Measurements from ENCODE around the gene MAGOHB.
"Not testable (repeated sequence)": the region's sequence is repeated elsewhere in the genome, so short reads cannot be mapped to it uniquely, and the experiment has no call there.

The MAGOHB gene

DNA sequence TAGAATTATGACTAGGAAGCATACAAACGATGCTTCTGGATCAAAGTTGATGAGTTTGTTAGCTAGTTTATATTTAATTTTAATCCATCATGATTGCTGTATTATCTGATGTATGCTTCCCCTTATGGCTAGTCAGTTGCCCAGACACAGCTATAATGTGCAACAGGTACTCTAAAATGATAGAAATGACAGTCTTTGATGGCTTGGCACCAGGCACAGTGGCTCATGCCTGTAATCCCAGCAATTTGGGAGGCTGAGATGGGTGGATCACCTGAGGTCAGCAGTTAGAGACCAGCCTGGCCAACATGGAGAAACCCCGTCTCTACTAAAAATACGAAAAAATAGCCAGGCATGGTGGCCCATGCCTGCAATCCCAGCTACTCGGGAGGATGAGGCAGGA is 2.2 kb downstream of the MAGOHB start:
- DNase-seq: not testable (repeated sequence)

DNA sequence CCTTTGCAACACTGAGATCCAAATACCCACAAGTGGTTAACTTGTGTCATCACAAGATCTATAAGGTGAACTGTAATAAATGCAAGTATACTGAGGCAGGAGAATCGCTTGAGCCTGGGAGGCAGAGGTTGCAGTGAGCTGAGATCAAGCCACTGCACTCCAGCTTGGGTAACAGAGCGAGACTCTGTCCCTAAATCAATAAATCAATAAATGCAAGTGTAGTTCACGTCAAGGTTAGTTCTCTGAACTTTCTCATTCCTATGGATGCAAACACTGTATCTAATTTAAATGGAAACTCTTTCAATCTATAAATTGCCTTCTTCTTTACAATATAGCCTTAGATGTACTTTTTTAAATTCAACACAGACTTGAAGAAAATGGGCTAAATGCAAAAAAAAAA is 3.2 kb downstream of the MAGOHB start:
- no peak for DNase-seq

DNA sequence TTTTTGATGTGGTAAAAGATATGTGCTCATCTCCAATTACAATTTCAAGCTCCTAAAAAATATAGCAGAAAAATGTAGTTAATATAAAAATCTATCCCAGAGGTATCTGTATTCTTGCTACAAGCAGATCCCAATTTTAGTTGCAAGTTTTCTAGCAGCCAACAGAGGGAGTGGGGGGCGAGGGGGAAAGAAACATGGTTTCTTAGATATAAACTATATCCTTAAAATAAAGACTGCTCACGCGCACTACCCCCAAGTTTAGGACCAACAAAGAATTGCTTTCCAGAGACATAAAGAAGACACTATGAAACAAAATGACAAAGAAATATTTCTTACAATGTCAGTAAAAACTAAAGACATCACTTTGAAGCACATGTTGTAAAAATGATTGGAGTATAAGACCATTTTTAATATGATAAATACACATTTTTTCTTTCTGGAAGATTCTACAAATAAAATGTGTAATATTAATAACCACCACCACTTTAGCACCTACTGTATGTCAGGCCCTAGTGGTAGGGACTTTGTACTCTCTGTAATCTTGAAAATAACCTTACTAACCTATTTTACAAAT is 5.4 kb downstream of the MAGOHB start:
- DNase-seq: peak; percentile 47

DNA sequence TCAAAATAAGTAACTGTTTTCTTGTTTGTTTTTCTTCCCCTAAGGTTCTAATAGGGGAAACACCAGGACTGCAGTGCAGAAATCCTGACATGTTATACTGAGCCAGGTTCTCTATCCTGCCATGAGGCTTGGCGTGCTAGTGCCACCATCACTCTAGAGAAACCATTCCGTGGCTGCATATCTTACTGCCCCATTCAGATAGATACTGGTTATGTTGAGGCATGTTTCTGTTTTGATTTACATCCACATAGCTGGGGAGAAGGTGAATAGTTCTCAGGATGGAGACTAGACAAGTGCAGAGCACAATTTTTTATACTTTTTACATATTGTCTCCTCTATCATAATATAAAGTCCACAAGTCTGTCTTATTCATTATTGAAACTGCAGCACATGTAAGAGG is 11.5 kb downstream of the MAGOHB start:
- DNase-seq: no peak

DNA sequence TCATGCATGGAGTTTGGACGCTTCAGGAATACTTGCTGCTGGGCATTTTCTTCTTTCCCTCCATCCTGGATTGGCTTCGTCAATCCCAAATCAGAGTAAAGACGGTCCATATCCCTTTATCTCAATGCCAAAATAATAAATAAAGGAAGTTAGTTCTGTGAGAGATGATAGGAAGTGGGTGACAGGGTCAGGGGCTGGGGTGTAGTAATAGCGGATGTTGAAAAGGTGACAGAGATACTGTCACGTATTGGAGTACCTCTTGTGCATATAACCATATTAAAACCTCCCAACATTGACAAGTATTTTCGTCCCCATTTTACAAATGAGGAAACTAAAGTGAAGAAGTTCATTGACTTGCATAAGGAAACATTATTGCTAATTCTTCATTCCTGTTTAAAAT is 12.4 kb downstream of the MAGOHB start:
- no peak for DNase-seq

DNA sequence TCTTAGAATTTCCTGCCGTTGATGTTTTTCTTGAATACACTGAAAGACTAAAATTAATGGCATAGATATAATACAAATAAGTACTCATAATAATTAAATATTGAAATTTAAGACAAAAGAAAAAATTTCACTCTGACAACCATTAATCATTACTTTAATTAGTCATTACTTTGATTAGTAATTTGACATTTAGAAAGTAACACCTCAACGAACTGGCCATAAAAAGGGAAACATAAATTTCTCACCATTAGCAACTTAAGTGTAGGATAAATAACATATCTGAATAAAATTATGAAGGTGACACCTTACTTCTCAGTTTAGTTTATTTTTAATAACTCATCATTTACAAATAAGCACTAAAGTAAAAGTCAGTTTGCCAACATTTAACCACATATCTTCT is 17.5 kb downstream of the MAGOHB start:
- no peak for DNase-seq

DNA sequence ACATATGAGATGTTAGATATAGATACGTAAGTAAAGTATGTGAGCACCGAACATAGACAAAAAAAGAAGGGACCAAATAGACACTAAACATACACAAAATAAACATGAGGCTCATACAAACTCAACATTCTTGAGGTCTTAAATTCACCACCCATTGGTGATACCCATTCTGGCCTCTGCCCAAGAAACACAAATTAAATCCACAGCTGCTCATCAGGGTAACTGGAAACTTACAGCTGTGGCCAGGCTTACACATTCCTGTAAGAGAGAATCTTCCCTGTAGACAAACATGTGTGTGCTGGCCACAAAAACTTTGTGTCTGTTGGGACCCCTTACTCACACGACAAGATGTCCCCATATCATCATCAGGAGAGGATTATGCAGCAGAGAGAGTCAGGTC is 22.4 kb downstream of the MAGOHB start:
- DNase-seq: no peak

DNA sequence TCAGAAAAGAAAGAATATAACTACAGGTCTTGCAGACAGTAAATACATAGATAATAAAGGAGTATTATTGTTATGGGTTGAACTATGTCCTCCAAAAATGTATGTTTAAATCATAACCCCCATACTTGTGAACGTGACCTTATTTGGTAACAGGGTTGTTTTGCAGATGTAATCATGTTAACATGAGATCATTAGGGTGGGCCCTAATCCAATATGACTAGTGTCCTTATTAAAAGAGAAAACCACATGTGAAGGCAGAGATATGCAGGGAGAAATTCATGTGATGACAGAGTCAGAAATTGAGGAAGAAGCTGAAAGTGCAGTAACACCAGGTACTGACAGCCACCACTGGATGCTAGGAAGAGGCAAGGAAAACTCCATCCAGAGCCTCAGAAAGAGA is 29.0 kb downstream of the MAGOHB start:
- peak; percentile 26 for DNase-seq

DNA sequence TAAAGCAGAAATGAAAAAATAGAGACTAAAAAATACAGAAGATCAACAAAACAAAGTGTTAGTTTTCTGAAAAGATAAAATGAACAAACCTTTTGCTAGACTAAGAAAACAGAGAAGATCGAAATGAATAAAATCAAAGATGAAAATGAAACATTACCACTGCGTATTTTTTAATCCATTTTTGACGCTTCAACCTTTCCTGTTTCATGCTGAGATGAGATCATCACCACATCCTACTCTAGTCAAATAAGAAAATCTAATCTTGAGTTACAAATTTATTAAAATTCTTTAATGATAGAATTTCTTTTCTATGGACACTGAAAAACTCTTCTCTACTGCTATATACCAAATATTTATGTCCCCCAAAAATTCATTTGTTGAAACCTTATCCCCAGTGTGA is 30.7 kb downstream of the MAGOHB start:
- DNase-seq: no peak

DNA sequence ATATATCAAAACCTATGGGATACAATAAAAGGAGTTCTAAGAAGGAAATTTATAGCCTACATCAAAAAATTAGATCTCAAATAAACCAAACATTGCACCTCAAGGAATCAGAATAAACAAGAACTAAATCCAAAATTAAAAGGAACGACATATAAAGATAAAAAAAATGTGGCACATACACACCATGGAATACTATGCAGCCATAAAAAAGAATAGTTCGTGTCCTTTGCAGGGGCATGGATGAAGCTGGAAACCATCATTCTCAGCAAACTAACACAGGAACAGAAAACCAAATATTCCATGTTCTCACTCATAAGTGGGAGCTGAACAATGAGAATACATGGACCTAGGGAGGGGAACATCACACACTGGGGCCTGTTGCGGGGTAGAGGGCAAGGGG is 31.3 kb downstream of the MAGOHB start:
- not testable (repeated sequence) for DNase-seq

DNA sequence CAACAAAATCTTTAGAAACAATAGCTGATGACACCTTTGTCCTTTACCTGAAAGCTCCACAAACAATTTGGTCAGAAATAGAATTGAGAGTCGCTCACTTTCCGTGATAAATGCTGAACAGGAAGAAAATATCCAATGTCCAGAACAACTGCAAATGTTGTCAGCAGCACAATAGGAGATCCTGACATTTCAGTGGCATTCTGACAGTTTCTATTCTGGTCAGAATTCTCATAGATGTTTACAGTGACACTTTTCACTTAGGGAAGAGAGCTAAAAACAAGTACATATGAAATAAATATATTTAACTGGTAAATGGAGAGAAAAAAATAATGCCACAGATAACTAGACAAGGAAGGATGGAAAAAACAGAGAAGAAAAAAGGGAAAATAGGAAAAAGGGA is 39.1 kb downstream of the MAGOHB start:
- DNase-seq: no peak

DNA sequence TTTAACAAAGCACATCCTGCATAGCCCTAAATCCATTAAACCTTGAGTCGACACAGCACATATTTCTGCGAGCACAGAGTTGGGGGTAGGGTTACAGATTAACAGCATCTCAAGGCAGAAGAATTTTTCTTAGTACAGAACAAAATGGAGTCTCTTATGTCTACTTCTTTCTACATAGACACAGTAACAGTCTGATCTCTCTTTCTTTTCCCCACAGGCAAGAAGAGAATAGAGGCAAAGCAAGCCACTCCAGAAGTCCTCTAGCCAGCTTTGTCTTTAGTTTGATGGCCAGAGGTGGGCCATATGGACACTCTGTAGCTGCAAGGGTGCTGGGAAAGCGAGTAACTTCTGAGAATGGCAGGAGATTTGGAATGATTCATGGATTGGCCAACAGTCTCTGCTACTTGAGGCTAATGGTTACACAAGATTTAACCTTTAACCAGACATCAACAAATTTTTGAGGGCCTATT is 41.4 kb downstream of the MAGOHB start:
- DNase-seq: not testable (repeated sequence)

DNA sequence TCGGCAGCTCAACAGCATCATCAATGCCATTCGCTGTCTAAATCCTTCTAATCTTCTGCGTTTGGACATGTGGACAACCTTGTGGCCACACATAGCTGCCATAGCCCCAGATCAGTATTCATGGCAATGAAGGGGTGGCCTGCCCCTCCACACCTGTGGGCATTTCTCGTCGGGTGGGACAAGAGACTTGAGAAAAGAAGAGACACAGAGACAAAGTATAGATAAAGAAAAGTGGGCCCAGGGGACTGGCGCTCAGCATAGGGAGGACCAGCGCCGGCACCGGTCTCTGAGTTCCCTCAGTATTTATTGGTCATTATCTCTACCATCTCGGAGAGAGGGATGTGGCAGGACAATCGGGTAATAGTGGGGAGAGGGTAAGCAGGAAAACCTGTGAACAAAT is 42.3 kb downstream of the MAGOHB start:
- no peak for DNase-seq

DNA sequence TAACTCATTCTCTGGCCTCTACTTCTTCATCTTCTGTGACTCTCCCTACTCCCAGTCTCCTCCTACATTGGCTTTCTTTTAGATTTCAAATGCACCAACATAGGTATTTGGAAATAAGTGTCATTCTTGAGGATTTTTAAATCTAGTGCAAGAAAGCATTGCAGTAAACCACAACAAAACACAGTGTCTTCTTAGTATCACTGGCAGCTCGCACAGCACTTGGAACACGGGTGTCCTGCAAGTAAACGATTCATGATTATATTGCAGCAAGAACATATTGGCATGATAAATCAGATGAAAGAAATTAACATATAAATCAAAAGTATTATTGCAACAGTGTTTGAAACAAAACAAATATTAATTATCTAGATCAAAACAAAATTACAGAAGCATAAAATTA is 45.6 kb downstream of the MAGOHB start:
- no peak for DNase-seq

DNA sequence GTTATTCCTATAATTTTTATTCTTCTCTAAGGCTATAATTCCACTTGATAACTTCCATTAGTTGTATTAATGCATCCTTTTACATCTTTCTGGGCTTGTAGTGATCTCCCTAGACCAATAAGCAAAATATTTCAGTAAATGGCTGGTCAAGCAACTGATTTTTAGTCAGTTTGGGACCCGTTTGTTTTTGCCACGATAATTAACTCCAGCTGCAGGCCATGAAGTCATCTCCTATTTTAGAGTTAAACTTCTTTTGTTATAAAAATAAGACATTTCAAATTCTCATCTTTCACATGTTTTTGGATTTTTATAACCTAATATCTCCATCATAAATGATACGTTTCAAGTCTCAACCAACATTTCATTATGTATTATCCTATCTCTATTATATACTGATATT is 49.4 kb downstream of the MAGOHB start:
- no peak for DNase-seq

DNA sequence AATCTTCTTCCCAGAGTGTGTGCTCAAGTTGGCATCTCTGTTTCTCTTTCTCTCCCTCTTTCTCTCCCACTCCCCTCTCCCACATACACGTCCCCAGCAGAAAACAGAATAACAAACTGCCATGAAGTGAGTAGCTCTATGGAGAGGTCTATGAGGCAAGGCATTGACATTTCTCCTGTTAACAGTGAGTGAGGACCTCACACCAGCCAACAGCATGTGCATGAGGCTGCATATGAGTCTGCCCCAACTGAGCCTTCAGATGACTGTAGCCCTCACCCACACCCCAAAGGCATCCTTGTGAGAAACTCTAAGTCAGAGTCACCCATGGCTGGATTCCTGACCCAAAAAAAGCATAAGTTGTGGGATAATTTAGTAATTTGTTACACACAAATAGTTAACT is 50.4 kb downstream of the MAGOHB start:
- no peak for DNase-seq

DNA sequence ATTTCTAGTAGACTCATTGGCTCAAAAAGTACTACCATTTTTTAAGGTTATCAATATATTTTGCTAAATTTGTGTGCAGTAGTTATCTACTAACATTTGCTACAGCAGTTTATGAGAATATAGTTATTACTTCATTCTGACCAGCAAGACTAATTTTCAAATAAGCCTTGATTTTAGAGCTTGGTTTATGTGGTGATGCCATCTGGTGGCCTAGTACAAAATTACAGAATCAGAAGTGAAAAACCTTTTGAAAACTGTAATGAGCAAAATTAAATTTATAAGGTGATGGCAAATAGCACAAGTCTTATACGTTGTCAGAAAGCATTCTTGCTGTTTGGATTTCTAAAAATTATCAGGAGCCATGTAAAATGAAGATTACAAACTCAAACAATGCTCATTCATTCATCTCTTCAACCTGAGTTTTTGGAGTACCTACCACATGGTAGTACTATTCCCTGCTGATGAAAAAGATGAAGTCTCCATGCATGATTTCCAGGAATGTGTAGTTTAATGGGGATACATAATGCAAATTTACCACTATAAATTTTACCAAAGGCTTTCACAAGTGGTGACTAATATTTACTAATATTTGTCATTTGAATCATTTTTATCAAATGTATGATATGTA is 51.0 kb downstream of the MAGOHB start:
- peak; percentile 67 for DNase-seq

DNA sequence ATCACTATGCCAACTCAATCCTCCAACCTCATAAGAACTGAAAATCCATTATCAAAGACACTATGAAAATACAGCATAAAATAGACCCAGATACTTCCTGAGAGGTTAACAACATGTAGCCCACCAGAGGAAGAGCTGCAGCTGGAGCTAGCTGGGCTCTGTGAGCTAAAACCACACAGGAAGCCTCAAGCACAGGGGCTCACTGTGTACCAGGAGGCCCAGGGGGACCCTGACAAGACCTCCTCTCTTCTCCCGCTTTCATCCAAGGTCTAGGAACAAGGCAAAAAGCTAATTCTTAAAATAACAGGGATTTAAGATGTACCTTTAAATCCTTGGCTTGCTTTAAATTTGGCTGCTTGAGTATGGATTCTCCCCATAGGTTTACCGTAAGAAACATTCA is 54.2 kb downstream of the MAGOHB start:
- DNase-seq: no peak

DNA sequence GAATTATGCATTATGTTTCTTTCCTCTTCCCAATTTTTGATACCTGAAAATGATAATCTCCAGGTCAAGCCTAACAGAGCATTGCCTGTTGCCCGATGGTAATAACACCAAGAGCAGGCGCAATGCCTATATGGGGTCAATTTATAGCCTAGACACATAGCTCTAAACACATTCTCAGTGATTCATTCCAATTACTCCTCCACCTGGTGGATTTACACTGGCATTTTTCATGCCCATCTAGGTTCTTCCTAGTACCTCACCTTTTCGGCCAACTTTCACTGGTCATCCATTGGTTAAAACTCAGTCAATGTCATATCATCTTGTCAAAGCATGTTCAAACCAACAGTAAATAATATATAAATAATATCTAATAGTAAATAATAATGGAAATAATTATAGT is 54.6 kb downstream of the MAGOHB start:
- no peak for DNase-seq

DNA sequence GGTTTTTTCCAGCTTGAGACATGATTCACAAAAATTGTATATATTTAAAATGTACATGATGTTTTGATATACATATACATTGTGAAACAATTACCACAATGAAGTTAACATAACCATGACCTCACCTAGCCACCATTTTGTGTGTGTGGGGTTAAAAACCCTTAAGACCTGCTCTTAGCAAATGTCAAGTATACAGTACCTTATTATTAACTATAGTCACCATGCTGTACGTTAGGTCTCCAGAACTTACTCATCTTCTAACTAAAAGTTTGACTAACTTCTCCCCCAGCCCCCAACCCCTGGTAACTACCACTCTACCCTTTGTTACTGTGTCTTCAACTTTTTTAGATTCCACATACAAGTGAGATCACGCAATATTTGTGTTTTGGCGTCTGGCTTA is 55.1 kb downstream of the MAGOHB start:
- DNase-seq: no peak

DNA sequence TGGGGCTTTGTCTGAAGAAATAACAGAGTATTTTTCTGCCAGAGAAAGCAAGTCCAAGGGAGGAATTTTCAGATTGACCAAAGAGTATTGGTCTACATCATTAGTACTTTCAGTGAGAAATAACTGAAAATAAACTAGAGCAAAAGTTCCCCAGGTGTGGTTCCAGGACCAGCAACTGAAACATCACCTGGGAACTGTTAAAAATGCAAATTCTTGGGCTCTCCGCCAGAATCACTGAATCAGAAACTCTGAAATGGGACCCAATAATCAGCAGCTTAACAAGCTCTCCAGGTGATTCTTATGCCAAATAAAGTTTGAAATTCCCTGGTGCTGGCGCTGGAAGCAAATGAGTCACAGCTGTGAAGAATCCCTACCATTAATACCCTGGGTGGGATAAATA is 55.6 kb downstream of the MAGOHB start:
- no peak for DNase-seq

DNA sequence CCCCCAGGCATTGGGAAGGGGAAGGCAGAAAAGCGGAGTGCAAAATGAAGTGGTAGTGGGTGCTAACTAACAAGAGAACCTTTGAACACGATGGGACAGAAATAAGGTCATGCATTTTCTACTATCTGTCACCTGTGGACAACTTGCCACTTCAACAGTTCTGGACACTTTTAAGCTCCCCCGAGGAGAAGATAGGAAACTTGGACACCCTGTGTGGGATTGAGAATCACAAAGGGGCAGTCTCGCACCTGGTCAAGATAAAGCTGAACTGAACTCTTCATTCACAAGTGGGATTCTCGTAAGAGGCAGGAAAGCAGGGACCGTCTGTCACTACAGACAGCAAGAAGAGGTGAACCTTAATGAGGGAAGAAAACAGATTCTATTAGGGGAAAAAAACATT is 56.1 kb downstream of the MAGOHB start:
- no peak for DNase-seq

DNA sequence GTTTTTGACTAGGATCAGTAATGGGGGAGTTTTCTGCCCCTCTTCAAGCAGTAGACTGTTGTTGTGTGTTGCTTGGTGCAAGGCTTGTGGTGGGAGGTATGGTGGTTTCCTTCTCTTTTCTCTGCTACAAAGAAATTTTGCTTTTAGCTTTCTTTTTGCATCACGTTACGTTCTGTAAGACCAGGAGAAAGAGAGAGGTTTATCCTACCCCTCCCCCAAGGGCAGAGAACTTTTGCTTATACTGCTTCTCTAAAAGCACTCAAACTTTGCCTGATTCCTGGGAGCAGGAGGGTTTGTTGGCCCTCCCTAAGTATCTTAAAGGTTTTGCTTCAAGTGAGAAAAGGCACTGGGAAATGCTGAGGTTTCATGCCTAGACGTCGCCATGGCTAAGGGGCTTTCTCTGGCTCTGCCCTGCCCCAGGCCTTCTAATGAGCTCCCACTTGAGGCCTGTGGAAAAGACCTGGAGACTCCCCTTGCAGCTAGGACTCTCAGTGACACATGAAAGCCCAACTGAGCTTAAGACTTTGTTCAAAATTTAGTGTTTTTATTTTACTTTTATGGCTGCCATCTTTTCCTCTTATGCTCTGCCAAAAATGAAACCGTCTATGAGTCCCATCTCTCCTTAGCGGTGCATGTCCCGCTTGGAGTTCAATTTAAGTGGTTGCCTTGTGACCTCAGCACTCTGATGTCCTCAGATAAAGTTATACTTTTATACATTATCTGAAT is 58.5 kb downstream of the MAGOHB start:
- no peak for DNase-seq

DNA sequence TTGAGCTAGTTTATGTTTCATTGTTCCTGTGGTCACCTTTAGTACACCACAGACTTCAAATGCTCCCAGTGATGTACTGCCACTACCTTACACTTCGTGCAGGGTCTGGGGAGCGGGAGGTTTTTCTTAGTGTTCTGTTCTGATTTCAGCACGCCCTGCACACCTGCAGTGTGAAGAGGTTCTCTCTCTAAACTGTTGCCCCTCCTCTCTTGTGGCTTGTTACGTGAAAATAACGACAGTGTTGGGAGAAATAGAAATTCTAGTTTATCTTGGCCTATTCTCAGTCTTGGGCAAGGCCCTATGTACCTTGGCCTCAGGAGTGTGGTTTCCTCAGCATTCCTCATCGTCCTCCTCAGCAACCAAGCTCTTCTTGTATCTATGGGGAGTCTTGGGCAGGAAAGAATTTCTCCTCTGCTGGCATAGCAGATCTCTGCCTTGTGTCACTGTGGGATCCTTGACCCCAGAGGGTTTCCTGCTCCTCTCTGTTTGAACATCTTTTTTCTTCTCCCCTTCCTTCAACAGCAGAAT is 59.1 kb downstream of the MAGOHB start:
- no peak for DNase-seq
